Skin epidermis (tissue), 12 donors: ENCODE results near the gene PRKCZ.

Source experiments
- H3K27ac ChIP-seq, 21 experiments: fragments of 200-600 bp; sonication (generic) in 11 of 21; one replicate each; pipeline ENCODE4 v1.5.0; 2020; ENCODE audit warnings: mild to moderate bottlenecking in 3 of 21, inconsistent platforms in 2 of 21, moderate library complexity in 2 of 21
- H3K4me3 ChIP-seq, 7 experiments: fragments of 200-600 bp; sonication (generic) in 2 of 7; one replicate each; pipeline ENCODE4 v1.5.0; 2020; ENCODE audit warnings: inconsistent platforms in 2 of 7, mild to moderate bottlenecking in 2 of 7, moderate library complexity in 1 of 7

PRKCZ gene

DNA sequence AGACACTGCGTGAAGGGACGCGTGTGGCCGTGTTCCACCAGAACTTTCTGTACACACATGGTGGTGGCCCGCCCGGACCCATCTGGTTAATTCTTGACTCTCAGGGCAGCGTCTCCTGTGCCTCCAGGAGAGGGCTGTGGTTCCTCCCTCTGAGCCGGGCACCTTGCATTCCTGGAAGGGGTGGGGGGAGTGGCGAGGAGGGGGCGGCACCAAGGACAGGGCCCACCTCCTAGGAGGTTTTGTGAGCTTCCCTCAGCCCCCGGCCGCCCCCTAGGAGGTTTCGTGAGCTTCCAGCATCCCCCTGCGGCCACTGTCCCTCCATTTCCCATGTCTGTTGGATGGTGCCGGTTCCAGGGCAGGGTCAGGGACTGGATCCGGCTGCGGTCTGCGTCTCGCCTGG lies 115.4 kb downstream of the PRKCZ start:
- Histone ChIP-seq H3K27ac (no peak overlapping the region), H3K4me3 (no peak overlapping the region)

DNA sequence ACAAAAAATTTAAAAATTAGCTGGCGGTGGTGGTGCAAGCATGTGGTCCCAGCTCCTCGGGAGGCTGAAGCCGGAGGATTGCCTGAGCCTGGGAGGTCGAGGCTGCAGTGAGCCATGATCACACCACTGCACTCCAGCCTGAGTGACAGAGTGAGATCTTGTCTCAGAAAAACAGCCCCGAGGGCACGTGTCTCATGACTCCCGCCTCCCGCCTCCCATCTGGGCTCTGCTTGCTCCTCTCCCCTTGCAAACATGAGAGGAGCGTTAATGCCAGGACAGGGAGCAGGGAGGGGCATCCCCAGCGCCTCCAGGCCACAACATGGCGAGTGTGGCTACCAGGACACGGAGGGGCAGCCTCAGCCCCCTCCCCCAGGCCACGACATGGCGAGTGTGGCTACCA lies 116.0 kb downstream of the PRKCZ start:
- Histone ChIP-seq H3K27ac (no peak overlapping the region), H3K4me3 (no peak overlapping the region)

DNA sequence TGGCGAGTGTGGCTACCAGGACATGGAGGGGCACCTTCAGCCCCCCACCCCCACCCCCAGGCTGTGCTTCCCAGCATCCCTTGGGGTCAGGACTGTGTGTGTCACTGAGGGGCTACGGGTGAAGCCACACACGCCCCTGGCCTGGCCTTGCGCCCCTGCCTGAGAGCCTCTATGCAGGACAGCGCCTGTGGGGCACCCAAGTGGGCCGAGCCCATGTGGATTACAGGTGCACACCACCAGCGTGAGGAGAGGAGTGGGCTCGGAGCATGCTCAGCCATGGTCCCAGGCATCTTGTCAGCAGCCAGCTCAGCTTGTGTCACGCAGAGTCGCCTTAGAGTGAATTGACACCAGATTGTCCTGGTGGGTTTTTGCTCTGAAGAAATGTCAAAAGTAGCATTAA lies 116.5 kb downstream of the PRKCZ start:
- Histone ChIP-seq H3K4me3 (no peak overlapping the region), H3K27ac (no peak overlapping the region)

DNA sequence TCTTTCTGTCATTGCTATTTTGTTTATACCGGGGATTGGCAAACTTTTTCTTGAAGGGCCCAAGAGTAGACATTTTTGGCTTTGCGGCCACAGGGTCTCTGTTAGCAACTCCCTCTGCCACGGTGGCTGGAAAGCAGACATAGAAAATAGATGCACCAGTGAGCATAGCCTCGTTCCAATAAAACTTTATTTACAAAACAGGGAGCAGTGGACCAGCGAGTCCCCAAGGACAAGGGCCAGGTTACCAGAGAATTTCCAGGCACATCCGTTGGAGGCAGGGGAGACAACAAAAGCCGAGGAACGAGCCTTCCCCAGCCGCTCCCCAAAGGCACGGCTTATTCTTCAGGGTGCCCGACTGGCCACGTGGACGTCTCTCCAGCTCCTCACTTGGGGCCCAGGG lies 117.9 kb downstream of the PRKCZ start:
- no peak overlapping the region for H3K27ac ChIP-seq
- H3K4me3 ChIP-seq: no peak overlapping the region

DNA sequence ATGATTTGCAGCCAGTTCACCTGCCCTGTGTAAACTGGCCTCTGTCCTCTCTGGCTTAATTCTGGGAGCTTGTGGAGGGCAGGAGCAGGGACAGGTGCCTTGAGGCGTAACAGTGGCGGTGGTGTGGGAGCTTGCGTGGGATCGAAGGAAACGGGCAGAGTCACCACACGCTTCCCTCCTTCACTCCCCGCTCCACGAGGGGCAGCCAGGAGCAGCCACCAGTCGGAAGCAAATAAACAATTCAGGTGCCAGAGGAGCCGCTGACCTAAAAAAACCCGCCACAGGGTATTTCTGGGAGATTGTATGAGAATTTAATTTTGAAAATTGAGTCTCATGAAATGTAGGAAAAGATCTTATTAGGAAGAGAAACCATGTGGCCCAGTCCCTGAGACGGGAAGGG lies 118.3 kb downstream of the PRKCZ start:
- Histone ChIP-seq H3K4me3 (no peak overlapping the region), H3K27ac (no peak overlapping the region)

DNA sequence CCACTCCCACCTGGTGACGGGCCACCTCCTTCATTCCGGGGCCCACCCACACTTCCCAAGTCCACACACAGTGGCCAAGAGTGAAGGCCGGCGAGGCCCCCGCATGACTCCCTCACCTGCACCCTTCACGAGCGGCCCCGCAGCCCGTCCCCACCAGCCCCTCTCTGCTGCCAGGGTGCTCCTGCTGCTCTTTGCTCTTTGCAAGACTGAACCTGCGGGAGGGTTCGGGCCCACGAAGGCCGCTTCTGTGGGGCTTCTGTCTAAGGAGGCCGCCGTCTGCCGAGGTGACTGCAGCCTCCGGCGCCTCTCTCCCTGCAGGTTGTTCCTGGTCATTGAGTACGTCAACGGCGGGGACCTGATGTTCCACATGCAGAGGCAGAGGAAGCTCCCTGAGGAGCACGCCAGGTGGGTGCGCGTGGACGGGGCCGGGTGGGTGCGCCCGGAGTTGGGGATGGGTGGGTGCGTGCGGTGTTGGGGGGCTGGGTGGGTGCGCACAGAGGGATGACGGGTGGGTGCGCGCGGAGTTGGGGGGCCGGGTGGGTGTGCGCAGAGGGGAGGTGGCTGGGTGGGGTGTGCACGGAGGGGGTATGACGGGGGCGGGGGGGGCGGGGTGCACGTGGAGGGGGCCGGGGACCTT lies 119.1 kb downstream of the PRKCZ start:
- H3K27ac ChIP-seq: no peak overlapping the region
- H3K4me3 ChIP-seq: no peak overlapping the region

DNA sequence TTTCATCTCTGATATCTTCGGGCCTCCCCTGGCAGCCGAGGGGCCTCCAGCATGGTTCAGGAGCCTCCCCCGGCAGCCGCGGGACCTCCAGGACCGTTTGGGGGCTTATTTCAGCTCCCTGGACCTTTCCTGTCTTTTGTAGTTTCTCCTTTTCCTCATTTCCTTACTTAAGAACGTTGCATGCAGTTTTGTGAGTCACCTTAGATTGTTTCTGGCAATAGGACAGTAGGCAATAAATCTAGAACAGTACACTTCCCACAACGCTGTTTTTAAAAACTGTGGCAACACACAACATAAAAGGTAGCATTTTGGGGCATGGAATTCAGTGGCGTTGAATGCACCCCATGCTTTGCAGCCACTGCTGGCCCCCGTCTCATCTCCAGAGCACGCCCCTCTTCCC lies 120.0 kb downstream of the PRKCZ start:
- Histone ChIP-seq H3K4me3 (no peak overlapping the region), H3K27ac (no peak overlapping the region)

DNA sequence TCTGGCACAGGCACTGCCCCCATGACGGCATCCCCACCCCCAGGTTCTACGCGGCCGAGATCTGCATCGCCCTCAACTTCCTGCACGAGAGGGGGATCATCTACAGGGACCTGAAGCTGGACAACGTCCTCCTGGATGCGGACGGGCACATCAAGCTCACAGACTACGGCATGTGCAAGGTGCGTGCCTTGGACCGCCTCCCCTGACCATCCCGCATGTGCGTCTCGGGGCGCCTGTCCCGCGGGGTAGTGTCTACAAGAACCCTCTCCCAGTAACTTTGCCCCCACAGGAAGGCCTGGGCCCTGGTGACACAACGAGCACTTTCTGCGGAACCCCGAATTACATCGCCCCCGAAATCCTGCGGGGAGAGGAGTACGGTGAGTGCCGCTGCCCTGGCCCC lies 121.8 kb downstream of the PRKCZ start:
- H3K4me3 ChIP-seq: no peak overlapping the region
- H3K27ac ChIP-seq: no peak overlapping the region

DNA sequence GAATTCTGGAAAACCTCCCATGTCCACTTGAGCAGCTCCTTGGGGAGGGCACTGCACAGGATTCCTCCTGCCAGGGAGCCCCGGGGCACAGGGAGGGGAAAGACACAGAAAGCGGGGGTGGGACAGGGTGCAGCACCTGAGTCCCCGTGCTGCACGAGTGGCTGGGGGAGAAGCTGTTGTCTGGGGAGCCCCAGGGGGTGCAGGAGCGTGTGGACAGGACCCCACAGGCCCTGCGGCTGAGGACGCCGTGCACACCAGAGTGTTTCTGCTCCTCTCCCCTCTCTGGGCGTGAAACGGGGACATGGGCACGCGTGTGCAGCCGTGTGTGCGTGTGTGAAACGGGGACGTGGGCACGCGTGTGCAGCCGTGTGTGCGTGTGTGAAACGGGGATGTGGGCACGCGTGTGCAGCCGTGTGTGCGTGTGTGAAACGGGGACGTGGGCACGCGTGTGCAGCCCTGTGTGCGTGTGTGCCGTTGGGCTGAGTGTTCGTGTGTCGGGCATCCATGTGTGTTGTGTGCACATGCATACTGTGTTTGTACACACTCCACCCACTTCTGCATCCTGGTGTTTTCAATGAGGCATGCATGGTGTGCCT lies 122.4 kb downstream of the PRKCZ start:
- H3K27ac ChIP-seq: no peak overlapping the region

DNA sequence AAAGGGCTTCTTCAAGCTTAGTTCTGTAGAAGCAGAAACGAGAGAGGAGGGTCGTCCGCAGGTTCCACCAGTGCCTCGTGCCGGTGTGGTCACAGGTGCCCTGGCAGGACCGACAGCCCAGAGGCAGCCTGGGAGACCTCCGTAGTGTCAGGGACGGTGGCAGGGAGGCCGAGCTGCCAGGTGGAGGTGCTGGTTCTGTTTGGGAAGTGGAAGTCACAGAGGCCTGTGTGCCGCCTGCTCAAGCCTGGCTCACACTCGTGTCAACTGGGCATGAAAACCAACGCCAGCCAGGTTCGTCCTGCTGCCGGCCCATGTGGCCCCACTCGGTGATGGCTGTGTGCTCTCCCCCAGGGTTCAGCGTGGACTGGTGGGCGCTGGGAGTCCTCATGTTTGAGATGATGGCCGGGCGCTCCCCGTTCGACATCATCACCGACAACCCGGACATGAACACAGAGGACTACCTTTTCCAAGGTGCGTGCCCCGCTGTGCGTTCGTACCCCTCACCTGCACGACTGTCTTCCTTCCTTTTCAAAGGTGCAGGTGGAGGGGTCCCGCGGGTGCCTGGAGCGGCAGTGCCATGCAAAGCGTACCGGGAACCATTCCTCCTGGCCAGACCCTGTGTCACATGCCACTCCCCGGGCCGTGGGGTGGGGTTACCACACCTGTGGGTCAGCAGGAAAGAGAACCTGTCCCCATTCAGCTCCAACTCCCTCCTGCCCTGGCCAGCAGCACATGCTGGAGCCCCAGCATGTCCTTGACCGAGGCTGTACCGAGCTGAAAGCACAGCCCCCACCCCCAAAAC lies 123.5 kb downstream of the PRKCZ start:
- no peak overlapping the region for H3K27ac ChIP-seq

More for the DNA sequence above, 122.4 kb downstream of the PRKCZ start:
- no peak overlapping the region for H3K4me3 ChIP-seq

DNA sequence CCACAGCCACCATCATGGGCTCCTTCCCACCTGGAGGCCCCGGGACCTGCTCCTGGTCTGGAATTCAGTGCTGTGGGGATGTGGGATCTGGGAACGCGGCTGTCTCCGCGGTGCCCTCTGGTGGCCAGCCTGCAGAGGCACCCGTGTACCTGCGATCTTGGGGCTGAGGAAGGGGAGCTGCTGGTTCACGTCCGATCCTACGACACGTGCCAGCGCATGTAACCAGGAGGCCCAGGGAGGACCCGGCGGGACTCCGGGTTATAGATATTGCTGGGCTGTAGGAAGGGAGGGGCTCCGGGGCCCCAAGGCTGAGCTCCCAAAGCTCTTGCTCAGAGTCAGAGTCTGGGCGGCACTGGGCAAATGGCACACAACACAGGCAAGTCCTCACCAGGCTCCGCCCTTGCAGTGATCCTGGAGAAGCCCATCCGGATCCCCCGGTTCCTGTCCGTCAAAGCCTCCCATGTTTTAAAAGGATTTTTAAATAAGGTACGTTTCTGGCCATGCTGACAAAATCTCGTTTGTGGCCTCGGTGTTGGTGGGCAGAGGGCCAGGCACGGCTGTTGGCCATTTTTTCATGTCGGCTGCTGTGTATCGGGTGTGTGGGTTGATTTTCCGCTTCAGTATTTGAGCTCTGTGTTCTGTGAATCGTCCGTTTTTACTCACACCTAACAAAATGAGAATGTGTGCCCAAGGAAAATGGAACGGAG lies 124.3 kb downstream of the PRKCZ start:
- peak overlapping the region in 1 of 21 experiments; percentile 34 for H3K27ac ChIP-seq
- peak overlapping the region in 4 of 7 experiments; percentile 6 to 29 (median 16) for H3K4me3 ChIP-seq

More for the DNA sequence above, 123.5 kb downstream of the PRKCZ start:
- peak overlapping the region in 1 of 7 experiments; percentile 6 for H3K4me3 ChIP-seq

DNA sequence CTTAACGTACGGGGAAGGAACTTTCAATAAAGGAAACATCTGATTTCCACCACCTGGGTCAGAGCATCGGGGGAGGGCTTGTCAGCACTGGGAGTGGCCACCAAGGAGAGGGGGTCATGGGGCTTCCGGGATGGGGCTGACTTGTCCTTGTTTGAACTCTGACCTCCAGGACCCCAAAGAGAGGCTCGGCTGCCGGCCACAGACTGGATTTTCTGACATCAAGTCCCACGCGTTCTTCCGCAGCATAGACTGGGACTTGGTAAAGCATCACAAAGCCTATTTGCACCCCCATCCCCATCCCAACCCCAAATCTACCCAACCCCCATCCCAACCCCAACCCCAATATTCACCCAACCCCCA lies 124.8 kb downstream of the PRKCZ start:
- Histone ChIP-seq H3K27ac (no peak overlapping the region), H3K4me3 (no peak overlapping the region)

DNA sequence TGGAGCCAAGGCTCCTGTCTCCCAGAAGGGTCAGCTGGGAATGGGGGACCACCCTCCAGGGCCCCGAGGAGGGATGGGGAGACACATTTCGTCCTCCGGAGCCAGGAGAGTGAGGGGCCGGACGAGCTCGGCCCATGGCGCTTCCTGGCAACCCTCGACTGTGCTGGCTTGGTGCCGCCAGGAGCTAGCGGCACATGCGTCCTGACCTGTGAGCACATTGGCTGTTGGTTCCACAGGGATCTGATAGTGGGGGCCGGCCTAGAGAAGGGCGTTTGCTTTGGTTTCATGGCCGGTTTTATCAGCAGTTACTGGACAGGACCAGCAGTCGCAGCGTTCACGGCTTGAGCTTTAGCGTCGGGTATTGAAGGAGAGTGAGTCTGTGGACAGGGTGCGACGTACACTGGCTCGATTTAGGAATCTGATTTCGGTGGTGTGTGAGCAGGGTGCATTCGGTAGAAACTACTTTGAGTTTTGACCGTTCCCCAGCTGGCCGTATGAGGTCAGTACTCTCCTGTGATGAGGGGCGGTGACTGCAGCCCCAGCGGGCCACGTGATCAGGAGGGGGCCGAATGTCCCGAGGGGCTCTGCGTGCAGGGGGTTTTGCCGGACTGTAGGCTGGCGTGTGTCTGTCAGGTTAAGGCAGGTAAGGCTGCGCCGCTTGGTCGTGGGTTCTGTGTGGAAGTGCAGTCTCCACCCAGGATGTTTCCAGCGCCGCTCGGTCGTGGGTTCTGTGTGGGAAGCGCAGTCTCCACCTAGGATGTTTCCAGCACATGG lies 125.7 kb downstream of the PRKCZ start:
- Histone ChIP-seq H3K27ac (no peak overlapping the region), H3K4me3 (no peak overlapping the region)

DNA sequence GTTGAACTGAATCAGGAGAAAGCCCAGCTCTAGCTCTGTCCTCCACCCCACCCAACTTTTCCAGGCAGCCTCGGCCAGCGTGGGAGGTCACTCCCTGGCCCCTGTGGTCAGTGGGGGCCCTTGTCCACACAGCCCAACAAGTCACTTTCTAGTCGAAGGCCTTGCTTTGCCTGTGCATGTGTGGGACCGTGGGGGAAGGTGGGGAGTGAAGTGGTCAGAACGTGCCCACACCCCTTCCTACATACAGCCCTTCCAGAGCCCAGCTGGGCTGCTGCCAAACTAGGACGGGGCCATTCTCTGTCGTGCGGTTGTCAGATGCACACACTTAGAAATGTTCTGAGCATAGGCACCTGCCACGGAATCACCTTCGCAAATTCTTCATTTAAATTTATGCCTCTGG lies 126.4 kb downstream of the PRKCZ start:
- H3K27ac ChIP-seq: no peak overlapping the region
- H3K4me3 ChIP-seq: no peak overlapping the region

DNA sequence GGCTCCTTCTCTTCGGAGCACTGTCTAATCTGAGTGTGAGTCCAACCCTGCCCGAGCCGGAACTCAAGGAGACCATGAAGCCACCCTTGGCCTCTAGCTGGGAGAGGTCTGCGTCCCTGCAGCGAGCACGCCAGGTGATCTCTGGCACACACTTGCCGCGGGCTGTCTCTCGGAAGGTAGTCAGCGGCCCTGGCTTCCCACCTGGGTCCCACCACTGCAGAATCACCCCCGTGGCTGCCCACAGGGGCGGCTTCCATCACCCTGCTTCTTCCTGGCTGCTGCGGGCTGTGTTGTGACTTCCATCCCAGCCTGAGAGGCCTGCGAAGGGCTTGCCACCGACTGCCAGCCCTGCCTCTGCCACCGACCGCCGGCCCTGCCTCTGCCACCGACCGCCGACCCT lies 127.3 kb downstream of the PRKCZ start:
- H3K27ac ChIP-seq: no peak overlapping the region
- no peak overlapping the region for H3K4me3 ChIP-seq

DNA sequence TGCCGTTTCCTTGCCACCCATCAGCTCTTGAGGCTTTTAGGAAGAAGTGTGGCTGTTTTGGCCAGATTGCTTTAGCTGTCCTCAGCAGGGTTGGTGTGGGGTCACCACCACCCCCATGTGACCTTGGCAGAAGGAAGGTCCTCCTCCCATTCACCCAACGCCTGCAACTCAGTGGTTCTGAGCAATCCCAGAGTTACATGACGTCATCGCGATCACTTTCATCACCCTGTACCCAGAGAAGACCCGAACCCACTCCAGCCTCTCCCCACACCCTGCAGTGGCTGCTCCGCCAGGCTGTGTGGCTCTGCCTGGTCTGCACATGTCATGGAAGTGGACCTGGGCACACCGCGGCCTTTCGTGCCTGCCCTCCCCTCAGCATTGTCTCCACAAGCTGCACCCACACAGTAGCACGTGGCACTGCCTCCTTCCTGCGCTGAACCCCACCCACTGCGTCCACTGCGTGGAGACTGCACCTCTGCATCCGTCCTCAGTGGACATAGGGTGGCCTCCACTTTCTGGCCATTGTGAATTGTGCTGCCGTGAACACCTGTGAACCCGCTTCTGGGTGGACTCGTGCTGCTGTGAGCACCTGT lies 127.8 kb downstream of the PRKCZ start:
- Histone ChIP-seq H3K4me3 (no peak overlapping the region), H3K27ac (no peak overlapping the region)

DNA sequence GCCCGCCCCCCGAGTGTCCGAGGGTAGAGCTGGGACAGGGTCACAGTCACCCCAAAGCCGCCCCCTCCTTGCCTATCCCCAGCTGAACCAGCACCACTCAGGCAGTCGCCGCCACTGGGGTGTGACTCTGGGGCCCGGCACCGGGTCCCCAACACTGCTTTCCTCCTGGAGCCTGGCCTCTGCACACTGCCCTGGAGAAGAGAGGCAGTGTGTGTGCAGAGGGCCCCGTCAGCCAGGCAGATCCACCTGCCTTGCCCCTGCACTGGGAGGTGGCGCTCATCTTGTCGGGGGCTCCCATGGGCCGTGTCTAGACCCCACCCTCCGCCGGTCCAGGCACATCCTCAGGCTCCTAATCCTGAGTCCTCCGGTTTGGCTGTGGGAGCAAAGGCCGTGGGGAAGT lies 128.7 kb downstream of the PRKCZ start:
- no peak overlapping the region for H3K4me3 ChIP-seq
- no peak overlapping the region for H3K27ac ChIP-seq

DNA sequence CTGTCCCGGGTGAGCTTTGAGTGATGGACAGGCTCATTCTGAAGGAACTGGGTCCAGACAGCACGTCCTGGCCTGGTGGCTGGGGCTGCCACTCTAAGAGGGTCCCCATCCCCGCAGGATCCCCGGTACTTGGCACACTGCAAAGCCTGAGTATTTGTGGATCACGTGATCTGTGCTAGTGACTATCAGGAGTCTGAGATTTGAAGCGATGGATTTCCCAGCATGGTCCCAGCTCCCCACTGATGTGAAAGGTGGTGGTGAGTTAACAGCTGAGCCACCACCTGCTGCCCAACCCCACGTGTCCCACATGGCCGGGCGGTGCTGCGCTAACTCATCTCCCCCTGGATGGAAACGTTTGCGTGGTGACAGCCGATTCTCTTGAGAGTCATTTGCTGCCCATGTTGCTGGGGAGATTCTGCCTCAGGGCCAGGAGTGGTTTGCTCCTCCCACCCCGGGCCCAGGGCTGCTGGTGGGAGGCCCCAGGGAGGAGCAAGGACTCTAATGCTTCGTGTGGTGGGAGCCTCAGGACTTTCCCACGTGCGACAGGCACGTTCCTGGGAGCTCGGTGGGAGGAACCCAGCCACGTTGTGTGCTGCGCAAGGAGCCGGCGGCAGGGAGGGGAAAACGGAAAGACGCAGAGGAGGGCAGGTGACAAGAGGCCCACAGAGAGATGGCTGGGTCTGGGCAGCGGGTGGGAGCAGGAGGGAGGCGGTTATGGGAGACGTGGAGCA lies 129.2 kb downstream of the PRKCZ start:
- H3K4me3 ChIP-seq: no peak overlapping the region
- H3K27ac ChIP-seq: no peak overlapping the region
